Activated B cell treated with CpG ODN at 0.5 μM for 24 hours (primary cell): ENCODE measurements around the gene C6orf15. TPM values are rescaled to one million over a fixed set of nuclear protein-coding genes. Genes with fewer than 3 reads are reported as not detected.

Experiments
- ATAC-seq: fragments of 200-7000 bp; cut with Tn5 transposase; one replicate; pipeline ENCODE4 v1.10.0; 2021; ENCODE audit warnings: low read depth, mild to moderate bottlenecking, moderate library complexity
- CTCF ChIA-PET: fragments of 350-600 bp; sonication (Branson Sonifier 250); formaldehyde crosslinking; loops from one replicate; lab custom pipeline; 2021; ENCODE audit warnings: antibody characterized with exemption; lab: Charles Lee
- POLR2A ChIA-PET: fragments of 350-600 bp; sonication (Branson Sonifier 250); formaldehyde crosslinking; loops from one replicate; lab custom pipeline; 2021; ENCODE audit warnings: antibody characterized with exemption; lab: Charles Lee
- DNase-seq: peaks from one replicate; pipeline ENCODE4 v3.0.0; 2022
- H3K27ac Mint-ChIP-seq: one replicate; pipeline ENCODE4 v1.8.0; 2020; ENCODE audit warnings: mixed read lengths
- H3K27me3 Mint-ChIP-seq: one replicate; pipeline ENCODE4 v1.8.0; 2021; ENCODE audit warnings: mixed read lengths
- H3K36me3 Mint-ChIP-seq: one replicate; pipeline ENCODE4 v1.8.0; 2021; ENCODE audit warnings: low read depth, mixed read lengths
- H3K4me1 Mint-ChIP-seq: one replicate; pipeline ENCODE4 v1.8.0; 2021; ENCODE audit warnings: mixed read lengths
- H3K4me3 Mint-ChIP-seq: one replicate; pipeline ENCODE4 v1.8.0; 2020; ENCODE audit warnings: mild to moderate bottlenecking, mixed read lengths
- H3K9me3 Mint-ChIP-seq: one replicate; pipeline ENCODE4 v1.8.0; 2020; ENCODE audit warnings: mixed read lengths
- CTCF ChIP-seq: fragments of 200-600 bp; IDR thresholded peaks from one replicate; pipeline ENCODE4 v1.8.0; 2022; ENCODE audit warnings: antibody characterized with exemption, mild to moderate bottlenecking
- intact Hi-C: fragments of 100-400 bp; cut with micrococcal nuclease; formaldehyde crosslinking; loops from one replicate; pipeline ENCODE4 v1.15.1; 2024
- total RNA-seq: library from RNA; stranded (reverse); gene quantifications from 2 replicates; pipeline ENCODE4 v1.2.3, GENCODE V29; 2022

Gene C6orf15
- total RNA-seq, 1 donor from 2014 or later: not detected

DNA sequence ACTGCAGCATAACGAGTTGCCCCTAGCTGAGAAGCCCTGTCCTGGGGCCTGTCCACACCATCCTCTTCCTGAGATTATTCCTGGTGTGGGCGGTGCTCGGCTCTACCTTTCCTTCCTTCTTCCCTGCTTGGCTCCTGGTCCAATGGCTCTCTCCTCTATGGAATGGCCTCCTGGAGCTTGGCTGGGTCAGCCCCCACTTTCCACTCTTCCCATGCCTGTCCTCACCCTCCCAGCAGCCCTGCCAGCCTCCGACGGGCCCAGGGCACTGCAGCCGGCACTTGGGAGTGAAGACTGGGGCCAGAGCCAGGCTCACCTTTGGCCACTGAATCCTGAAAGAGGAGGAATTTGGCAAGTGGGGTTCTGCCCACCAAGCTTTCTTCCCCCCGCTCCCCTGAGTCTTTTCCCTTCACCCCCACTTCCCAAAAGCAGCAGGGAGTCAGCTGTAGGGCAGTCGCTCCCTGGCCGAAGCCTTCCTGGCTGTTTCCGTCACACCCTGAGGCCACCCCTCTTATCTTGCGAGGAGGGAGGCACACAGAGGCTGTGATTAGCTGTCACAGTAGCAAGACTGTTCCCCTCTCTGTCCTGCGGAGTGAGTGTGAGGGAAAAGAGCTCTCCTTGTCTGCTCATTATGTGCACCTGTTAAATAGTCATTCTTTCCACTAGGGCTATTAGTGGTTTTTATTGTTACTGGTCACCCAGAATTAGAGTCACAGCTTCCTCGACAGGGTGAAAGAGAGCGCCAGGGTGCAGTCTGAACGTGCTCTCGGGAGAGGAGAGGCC lies 14.2 kb upstream of the C6orf15 start:
- Mint-ChIP-seq H3K27ac (no peak overlapping the region), H3K4me1 (peaks cover 5% of the 10 kb centered on the region), H3K4me3 (no peak overlapping the region), H3K27me3 (peaks cover 20% of the 10 kb centered on the region), H3K36me3 (no peaks in the 10 kb centered on the region), H3K9me3 (no peaks in the 10 kb centered on the region)
- intact Hi-C loops: no loop called here
- ATAC-seq (no peak), DNase-seq (no peak)
- no peak for TF ChIP-seq CTCF
- POLR2A ChIA-PET: interaction anchor here (0.5 kb wide), 1 partner anchor 83 kb away, joined by 4 read pairs; no protein-coding TSS in a partner anchor
- CTCF ChIA-PET: interaction anchor here (1.5 to 1.9 kb wide), 2 partner anchors 240 to 254 kb away, joined by 3 to 7 read pairs; no protein-coding TSS in a partner anchor

DNA sequence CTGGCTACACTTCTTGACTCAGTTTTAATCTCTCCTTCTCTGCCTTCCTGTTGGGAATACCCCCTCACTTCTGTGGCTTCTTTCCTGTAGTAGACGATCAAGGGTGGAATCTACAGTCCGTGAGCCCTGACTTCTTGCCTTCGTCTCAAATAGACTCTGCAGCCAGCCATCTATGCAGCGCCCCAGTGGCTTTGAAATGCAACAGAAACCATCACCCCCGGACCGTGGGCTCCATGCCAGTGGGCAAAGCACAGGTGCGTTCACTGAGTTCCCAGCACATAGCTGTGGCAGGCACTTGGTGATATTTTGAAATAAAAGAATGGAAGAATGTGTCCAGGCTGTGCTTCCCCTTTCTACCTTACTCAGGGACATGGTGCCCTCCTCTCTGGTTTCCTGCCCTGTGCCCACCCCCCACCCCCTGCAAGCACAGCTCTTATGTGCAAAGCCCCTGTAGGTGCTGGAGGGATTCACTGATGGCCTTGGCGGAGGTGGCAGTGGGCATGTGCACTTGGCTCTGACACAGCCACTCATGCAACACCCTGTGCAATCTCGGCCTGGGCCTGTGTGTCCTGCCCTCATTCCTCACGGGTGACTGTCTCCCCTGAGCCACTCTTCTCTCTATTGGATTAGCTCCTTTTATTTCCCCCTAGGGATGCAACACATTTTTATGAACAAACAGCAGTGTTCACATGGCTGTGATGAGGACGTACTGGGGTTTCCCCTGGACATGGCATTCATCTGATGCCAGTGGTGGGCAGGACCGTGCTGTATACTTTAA lies 13.4 kb upstream of the C6orf15 start:
- Mint-ChIP-seq H3K4me1 (peaks cover 5% of the 10 kb centered on the region), H3K36me3 (no peaks in the 10 kb centered on the region), H3K27ac (no peak overlapping the region), H3K4me3 (no peak overlapping the region), H3K9me3 (no peaks in the 10 kb centered on the region), H3K27me3 (peaks cover 22% of the 10 kb centered on the region)
- intact Hi-C loops: no loop called here
- ChIA-PET POLR2A (interaction anchor here (0.6 kb wide), 1 partner anchor 395 kb away, joined by 4 read pairs; no protein-coding TSS in a partner anchor), CTCF (no interaction called here)
- TF ChIP-seq CTCF: no peak
- no peak for DNase-seq
- ATAC-seq: no peak

DNA sequence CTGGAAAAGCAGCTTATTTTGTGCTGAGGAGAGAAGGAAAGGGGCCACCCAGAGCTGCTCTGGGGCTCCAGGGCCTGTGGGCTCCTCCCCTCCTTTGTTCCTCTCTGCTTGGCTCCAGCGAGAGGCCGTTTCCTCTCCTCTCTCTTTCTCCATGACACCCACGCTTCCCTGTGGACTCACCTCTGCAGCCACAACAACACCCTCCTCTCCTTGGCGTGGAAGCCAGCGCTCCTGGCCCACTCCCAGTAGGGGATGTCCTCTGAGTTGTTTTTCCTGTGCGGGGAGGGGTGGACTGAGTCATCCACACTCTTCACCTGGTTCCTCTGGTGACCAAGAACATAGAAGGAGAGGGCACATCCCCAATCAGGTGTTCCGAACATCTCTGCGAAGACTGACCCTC lies 12.8 kb upstream of the C6orf15 start:
- Mint-ChIP-seq H3K9me3 (no peaks in the 10 kb centered on the region), H3K4me3 (no peak overlapping the region), H3K27ac (no peak overlapping the region), H3K4me1 (peaks cover 5% of the 10 kb centered on the region), H3K27me3 (peaks cover 22% of the 10 kb centered on the region), H3K36me3 (no peaks in the 10 kb centered on the region)
- intact Hi-C loops: no loop called here
- POLR2A ChIA-PET: interaction anchor here (0.5 to 0.6 kb wide), 2 partner anchors 11 to 396 kb away, joined by 3 to 4 read pairs; partner anchors contain the start of gene PSORS1C1
- no peak for DNase-seq
- TF ChIP-seq CTCF: no peak
- CTCF ChIA-PET: no interaction called here
- ATAC-seq: no peak

DNA sequence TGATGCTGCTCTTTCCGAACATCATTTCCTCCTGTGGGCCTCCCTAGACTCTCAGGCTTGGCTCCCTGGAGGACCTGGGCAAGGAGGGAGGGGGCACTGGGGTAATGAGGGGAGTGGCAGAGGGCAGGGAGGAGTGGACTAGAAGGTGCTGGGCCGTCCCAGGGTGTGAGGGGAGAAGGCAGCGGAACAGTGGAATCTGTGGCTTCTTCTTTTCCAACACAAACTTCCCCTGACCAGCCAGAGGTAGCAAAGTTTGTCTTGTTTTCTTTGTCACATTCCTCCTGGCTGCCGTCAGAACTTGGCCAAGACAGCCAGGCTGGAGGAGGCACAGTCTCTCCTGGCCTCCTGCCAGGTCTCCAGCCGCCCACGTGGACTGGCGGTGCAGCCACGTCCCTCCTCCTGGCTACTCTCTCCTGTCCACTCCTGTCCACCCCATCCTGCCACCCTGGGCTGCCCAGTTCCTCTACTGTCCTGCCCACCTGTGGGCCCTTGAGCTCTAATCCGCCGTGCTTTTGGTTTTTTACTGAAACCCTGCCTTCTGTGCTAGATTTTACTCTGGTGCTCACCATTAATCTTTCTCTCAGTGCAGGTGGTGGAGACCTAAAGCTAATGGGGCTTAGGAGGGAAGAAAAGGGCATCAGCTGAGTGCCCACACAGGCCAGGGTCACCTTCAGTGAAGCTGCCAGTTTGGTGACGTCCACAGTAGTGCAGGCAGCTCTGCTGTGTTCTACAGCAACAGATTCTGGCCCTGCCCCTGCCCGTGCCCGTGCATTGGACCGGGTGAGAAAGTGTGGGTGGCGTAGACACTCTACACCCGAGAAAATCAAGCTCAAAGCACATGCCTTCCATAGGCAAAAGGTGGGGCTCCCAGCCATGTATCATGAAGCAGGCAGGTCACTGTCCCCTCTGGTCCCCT lies 10.7 kb upstream of the C6orf15 start:
- no peaks in the 10 kb centered on the region for H3K36me3 Mint-ChIP-seq
- intact Hi-C loops: no loop called here
- no peak overlapping the region for H3K4me3 Mint-ChIP-seq
- H3K27me3 Mint-ChIP-seq: peaks cover 18% of the 10 kb centered on the region
- no peak for ATAC-seq
- ChIA-PET CTCF (no interaction called here), POLR2A (interaction anchor here (0.5 to 0.6 kb wide), 3 partner anchors 64 to 508 kb away, joined by 3 to 7 read pairs (median 7); no protein-coding TSS in a partner anchor)
- H3K9me3 Mint-ChIP-seq: no peaks in the 10 kb centered on the region
- H3K4me1 Mint-ChIP-seq: peaks cover 3% of the 10 kb centered on the region
- DNase-seq: no peak
- no peak overlapping the region for H3K27ac Mint-ChIP-seq
- no peak for TF ChIP-seq CTCF
